Measurements from ENCODE around the gene JARID2. TPM values are rescaled to one million over a fixed set of nuclear protein-coding genes. Genes with fewer than 3 reads are reported as not detected.

Gene JARID2
- total RNA-seq, 1 donor from 2014 or later: 24.2 TPM

DNA sequence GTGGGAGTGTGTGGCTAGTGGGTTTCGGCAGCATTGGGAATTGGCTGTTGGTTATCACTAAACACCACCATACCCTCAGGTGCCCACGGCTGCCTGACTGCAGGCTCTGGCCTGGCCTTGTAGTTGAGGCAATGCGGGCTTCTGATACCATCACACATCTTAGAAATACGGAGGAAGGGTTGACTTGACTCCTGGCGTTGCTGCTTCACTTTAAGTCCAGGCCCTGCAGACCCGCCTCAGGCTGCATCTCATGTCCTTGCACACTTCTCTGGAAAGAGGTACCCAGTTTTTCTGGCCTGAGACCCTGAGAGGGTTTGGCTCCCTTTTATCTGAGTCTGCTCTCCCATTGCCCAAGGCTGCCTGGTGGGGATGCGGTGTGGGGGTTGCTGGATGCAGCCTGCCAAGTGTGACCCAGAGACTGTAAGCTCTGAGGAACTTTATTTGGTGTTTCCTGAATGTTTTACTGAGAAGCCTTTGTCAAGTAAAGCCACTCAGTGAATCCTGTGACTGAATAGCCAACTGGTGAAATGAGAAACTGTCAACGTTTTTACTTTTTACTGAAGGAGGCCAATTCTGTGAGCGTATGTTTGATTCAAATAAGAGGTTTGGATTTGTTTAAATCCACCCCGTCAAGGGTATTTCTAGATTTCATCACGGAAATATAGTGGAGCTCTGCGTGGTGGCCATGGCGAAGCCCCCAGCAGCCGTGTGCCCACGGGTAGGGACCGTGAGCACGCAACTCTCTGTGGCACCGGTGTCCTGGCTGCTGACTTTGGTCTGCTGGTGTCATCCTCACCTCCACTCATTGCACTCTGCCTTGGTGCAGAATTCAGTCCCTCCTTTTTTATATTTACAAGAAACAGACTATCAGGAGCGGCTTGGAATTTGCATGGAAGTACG, 256.8 kb downstream of the JARID2 start:
- peak overlapping the region; percentile 61 for H3K4me2 ChIP-seq (ENCODE audit: low read length)
- H3K27me3 ChIP-seq (ENCODE audit: insufficient read depth, low read length): no peaks in the 10 kb centered on the region
- H3K27ac ChIP-seq (ENCODE audit: low read depth, low read length): no peak overlapping the region
- peaks cover 30% of the 10 kb centered on the region for H3K4me1 ChIP-seq (ENCODE audit: insufficient read depth, low read length)
- H3K9ac ChIP-seq (ENCODE audit: low read length): no peak overlapping the region
- H4K20me1 ChIP-seq (ENCODE audit: insufficient read depth, low read length): peaks cover 97% of the 10 kb centered on the region
- H3K27me3 Mint-ChIP-seq (ENCODE audit: low read depth, unreplicated experiment): no peaks in the 10 kb centered on the region
- DNase-seq (ENCODE audit: low read depth) (no peak), FAIRE-seq (no peak)
- no peaks in the 10 kb centered on the region for H3K9me3 ChIP-seq (ENCODE audit: insufficient read depth, low read depth, low read length)
- no peak overlapping the region for H3K27ac Mint-ChIP-seq (ENCODE audit: unreplicated experiment)
- peaks cover 17% of the 10 kb centered on the region for H3K79me2 ChIP-seq (ENCODE audit: insufficient read depth, low read length)
- H2AFZ ChIP-seq (ENCODE audit: low read depth, low read length): no peak overlapping the region
- peaks cover 9% of the 10 kb centered on the region for H3K36me3 ChIP-seq (ENCODE audit: insufficient read depth, low read length)
- no peak overlapping the region for H3K4me3 Mint-ChIP-seq (ENCODE audit: unreplicated experiment)
- H3K4me3 ChIP-seq (ENCODE audit: insufficient read depth, low read depth, low read length): no peak overlapping the region
- H3K9me3 Mint-ChIP-seq (ENCODE audit: unreplicated experiment): no peaks in the 10 kb centered on the region
- TF ChIP-seq EZH2 (IDR thresholded peaks at IDR 0.05; ENCODE audit: insufficient read depth, low read length): no peak
- TF ChIP-seq, protein P1, sequence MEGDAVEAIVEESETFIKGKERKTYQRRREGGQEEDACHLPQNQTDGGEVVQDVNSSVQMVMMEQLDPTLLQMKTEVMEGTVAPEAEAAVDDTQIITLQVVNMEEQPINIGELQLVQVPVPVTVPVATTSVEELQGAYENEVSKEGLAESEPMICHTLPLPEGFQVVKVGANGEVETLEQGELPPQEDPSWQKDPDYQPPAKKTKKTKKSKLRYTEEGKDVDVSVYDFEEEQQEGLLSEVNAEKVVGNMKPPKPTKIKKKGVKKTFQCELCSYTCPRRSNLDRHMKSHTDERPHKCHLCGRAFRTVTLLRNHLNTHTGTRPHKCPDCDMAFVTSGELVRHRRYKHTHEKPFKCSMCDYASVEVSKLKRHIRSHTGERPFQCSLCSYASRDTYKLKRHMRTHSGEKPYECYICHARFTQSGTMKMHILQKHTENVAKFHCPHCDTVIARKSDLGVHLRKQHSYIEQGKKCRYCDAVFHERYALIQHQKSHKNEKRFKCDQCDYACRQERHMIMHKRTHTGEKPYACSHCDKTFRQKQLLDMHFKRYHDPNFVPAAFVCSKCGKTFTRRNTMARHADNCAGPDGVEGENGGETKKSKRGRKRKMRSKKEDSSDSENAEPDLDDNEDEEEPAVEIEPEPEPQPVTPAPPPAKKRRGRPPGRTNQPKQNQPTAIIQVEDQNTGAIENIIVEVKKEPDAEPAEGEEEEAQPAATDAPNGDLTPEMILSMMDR (IDR thresholded peaks at IDR 0.05; ENCODE audit: insufficient read depth, low read depth, low read length): no peak
- H3K4me1 Mint-ChIP-seq (ENCODE audit: low read depth, unreplicated experiment): peaks cover 35% of the 10 kb centered on the region
- H3K36me3 Mint-ChIP-seq (ENCODE audit: low read depth, unreplicated experiment): peaks cover 37% of the 10 kb centered on the region

DNA sequence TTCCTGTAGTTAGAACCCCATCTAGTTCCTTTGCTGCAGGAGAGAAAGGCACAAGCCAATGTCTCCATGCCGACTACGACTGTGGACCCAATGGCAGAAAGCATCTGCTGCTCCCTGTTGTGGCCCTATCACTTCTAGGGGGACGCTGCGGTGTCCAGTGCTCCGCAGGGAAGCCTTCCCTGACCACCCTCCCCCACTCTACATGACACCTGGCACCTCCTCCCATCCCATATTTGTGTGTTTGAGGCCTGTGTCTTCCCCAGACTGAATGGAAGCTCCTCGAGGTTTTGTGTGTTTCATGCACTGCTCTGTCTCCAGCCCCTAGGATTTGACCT, 257.4 kb downstream of the JARID2 start:
- Mint-ChIP-seq H3K9me3 (ENCODE audit: unreplicated experiment) (no peaks in the 10 kb centered on the region), H3K36me3 (ENCODE audit: low read depth, unreplicated experiment) (peaks cover 35% of the 10 kb centered on the region), H3K27me3 (ENCODE audit: low read depth, unreplicated experiment) (no peaks in the 10 kb centered on the region), H3K27ac (ENCODE audit: unreplicated experiment) (no peak overlapping the region), H3K4me1 (ENCODE audit: low read depth, unreplicated experiment) (peaks cover 35% of the 10 kb centered on the region), H3K4me3 (ENCODE audit: unreplicated experiment) (peak overlapping the region; percentile 27)
- no peak overlapping the region for H3K4me2 ChIP-seq (ENCODE audit: low read length)
- TF ChIP-seq EZH2 (IDR thresholded peaks at IDR 0.05; ENCODE audit: insufficient read depth, low read length): no peak
- TF ChIP-seq, protein P1 (IDR thresholded peaks at IDR 0.05; ENCODE audit: insufficient read depth, low read depth, low read length): no peak
- no peaks in the 10 kb centered on the region for H3K27me3 ChIP-seq (ENCODE audit: insufficient read depth, low read length)
- FAIRE-seq (no peak), DNase-seq (ENCODE audit: low read depth) (no peak)
- H3K4me1 ChIP-seq (ENCODE audit: insufficient read depth, low read length): peaks cover 30% of the 10 kb centered on the region
- H3K79me2 ChIP-seq (ENCODE audit: insufficient read depth, low read length): peaks cover 12% of the 10 kb centered on the region
- H4K20me1 ChIP-seq (ENCODE audit: insufficient read depth, low read length): peaks cover 97% of the 10 kb centered on the region
- no peak overlapping the region for H3K9ac ChIP-seq (ENCODE audit: low read length)
- H3K9me3 ChIP-seq (ENCODE audit: insufficient read depth, low read depth, low read length): no peaks in the 10 kb centered on the region
- peaks cover 8% of the 10 kb centered on the region for H3K36me3 ChIP-seq (ENCODE audit: insufficient read depth, low read length)
- H3K4me3 ChIP-seq (ENCODE audit: insufficient read depth, low read depth, low read length): no peak overlapping the region
- no peak overlapping the region for H3K27ac ChIP-seq (ENCODE audit: low read depth, low read length)
- no peak overlapping the region for H2AFZ ChIP-seq (ENCODE audit: low read depth, low read length)

DNA sequence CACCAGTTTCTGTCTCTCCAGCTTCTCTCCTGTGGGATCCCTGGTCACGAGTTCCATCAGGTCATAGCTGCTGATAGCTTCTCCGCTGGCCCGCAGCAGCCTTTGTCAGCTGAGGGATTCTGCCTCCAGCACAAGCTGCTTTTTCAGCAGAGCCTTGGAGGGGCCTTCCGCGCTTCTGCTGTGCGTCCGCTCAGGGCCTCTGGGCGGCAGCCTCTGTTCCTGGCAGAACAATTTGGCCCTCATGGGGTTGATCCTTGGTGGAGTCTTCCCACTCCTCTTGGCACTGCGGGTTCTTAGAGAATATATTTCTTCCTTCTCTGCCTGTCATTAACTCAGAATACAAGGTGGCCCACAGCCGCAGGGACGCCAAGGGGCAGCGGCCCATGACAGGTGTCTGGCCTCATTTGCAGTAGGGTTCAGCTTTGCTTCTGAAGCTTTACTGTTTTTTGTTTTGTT, 258.2 kb downstream of the JARID2 start:
- peak overlapping the region; percentile 56 for H3K27ac ChIP-seq (ENCODE audit: low read depth, low read length)
- H3K4me1 Mint-ChIP-seq (ENCODE audit: low read depth, unreplicated experiment): peaks cover 35% of the 10 kb centered on the region
- H2AFZ ChIP-seq (ENCODE audit: low read depth, low read length): no peak overlapping the region
- H3K79me2 ChIP-seq (ENCODE audit: insufficient read depth, low read length): peaks cover 16% of the 10 kb centered on the region
- H3K4me3 ChIP-seq (ENCODE audit: insufficient read depth, low read depth, low read length): no peak overlapping the region
- peak overlapping the region; percentile 76 for H3K4me2 ChIP-seq (ENCODE audit: low read length)
- H4K20me1 ChIP-seq (ENCODE audit: insufficient read depth, low read length): peaks cover 97% of the 10 kb centered on the region
- H3K36me3 Mint-ChIP-seq (ENCODE audit: low read depth, unreplicated experiment): peaks cover 40% of the 10 kb centered on the region
- FAIRE-seq (no peak), DNase-seq (ENCODE audit: low read depth) (no peak)
- H3K9ac ChIP-seq (ENCODE audit: low read length): peak overlapping the region; percentile 68
- peaks cover 30% of the 10 kb centered on the region for H3K4me1 ChIP-seq (ENCODE audit: insufficient read depth, low read length)
- peak overlapping the region; percentile 91 for H3K27ac Mint-ChIP-seq (ENCODE audit: unreplicated experiment)
- H3K9me3 Mint-ChIP-seq (ENCODE audit: unreplicated experiment): no peaks in the 10 kb centered on the region
- no peak for TF ChIP-seq EZH2 (IDR thresholded peaks at IDR 0.05; ENCODE audit: insufficient read depth, low read length)
- TF ChIP-seq, protein P1 (IDR thresholded peaks at IDR 0.05; ENCODE audit: insufficient read depth, low read depth, low read length): no peak
- H3K27me3 ChIP-seq (ENCODE audit: insufficient read depth, low read length): no peaks in the 10 kb centered on the region
- H3K9me3 ChIP-seq (ENCODE audit: insufficient read depth, low read depth, low read length): no peaks in the 10 kb centered on the region
- no peak overlapping the region for H3K4me3 Mint-ChIP-seq (ENCODE audit: unreplicated experiment)
- H3K36me3 ChIP-seq (ENCODE audit: insufficient read depth, low read length): peaks cover 10% of the 10 kb centered on the region
- H3K27me3 Mint-ChIP-seq (ENCODE audit: low read depth, unreplicated experiment): no peaks in the 10 kb centered on the region
